PC-9 (cell line): Measurements from ENCODE around the gene TIPRL.
A peak's percentile ranks its signal among the peaks of the same experiment; 100 is the strongest.

ENCODE experiments used
- CTCF ChIP-seq: fragments of 200-600 bp; sonication (generic); conservative IDR thresholded peaks from 2 replicates; pipeline ENCODE4 v1.6.1; 2017; ENCODE audit warnings: mixed run types, antibody characterized with exemption, mild to moderate bottlenecking, moderate library complexity
- EZH2 ChIP-seq: fragments of 200-600 bp; sonication (generic); IDR thresholded peaks from 2 replicates; pipeline ENCODE4 v1.8.0; 2017; ENCODE audit warnings: antibody characterized with exemption, low read depth

DNA sequence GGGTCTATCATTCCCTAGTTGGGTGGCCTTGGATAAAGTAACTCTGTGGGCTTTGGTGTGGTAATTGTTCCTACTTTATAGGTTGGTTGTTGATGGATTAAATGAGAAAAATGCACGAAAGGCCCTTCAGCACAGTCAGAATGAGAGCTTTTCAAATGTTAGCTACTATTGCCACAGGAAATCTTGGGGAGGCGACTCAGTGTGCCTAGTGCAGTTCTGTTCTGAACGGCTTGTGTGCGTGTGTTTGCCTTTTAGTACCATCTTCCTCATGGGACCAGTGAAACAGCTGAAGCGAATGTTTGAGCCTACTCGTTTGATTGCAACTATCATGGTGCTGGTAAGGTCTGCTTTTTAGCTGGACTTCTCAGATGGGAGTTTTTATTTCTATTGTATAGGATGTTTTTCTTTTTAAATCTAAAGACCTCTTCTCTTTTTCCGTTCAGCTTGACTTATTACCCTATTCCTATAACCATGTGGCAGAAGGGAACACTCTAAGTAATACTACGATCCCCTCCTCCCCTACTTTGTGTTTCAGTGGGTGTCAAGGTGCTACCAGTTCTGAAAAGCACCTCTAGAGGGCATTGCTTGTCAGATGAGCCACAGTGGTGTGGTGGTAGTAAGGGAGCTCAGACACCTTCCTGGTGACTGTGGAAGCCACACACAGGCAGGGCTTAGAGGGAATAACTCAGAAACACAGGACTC lies 56.2 kb downstream of the TIPRL start:
- TF ChIP-seq CTCF (peak; percentile 69), EZH2 (no peak)
